GM21423 (cell line): ENCODE results near the gene TCHHL1.
"Not testable (repeated sequence)": the region's sequence is repeated elsewhere in the genome, so short reads cannot be mapped to it uniquely, and the experiment has no call there.

ENCODE experiments used
- ATAC-seq: cut with Tn5 transposase; IDR thresholded peaks from one replicate; pipeline ENCODE4 v1.9.1; 2021; ENCODE audit warnings: mild to moderate bottlenecking, moderate library complexity; ENCODE audit not compliant: unreplicated experiment

TCHHL1 gene

DNA sequence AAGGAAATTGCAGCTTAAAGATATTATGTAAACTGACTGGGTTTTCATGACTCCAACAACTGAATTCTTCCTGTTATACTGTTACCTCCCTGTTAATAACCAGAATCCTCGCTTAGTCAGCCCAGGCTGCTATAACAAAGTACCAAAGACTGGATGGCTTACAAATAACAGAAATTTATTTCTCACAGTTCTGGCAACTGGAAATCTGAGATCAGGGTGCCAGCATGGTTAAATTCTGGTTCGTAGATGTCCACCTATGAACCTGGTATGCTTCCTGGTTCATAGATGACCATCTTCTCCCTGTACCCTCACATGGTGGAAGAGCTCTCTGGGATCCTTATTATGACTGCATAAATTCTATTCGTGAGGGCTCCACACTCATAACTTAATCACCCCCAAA lies 8.1 kb upstream of the TCHHL1 start:
- ATAC-seq = no peak

DNA sequence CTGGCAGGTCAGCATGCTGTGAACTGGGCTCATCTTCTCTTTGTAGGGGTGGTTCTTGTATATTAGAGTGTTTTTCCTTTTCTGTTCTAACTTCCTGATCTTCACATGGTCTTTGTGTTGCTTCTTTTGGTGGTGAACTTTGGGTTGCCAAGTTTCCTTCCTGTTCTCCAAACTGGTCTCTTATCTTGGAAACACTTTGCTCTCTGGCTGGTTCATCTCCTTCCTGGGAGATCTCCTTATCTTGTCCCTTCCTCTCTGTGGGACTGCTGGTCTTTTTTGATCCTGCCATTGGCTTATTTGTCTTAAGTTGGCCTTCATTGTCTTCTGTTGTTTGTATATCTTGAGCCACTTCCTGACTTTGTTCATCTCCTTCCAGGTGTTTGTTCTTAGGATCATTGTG lies 2.1 kb downstream of the TCHHL1 start:
- ATAC-seq = no peak

DNA sequence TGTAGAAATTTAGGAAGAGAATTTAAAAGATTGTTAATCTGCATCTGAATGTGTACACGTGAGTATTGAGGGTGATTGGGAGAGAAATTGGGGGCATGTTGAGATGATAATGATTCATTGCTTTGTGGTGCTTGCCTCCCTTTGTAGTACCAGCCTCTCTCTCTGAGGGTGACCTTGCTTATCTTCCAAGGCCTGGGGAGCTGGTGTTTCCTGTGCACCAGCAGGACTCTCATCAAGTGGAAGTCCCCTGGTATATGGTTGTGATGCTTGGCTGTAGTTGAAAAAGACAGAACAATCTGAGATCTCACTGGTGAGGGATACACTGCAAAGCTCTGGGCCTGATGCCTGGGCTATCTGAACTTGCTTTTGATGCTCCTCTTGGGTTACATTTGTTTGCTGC lies 4.0 kb downstream of the TCHHL1 start:
- no peak for ATAC-seq

DNA sequence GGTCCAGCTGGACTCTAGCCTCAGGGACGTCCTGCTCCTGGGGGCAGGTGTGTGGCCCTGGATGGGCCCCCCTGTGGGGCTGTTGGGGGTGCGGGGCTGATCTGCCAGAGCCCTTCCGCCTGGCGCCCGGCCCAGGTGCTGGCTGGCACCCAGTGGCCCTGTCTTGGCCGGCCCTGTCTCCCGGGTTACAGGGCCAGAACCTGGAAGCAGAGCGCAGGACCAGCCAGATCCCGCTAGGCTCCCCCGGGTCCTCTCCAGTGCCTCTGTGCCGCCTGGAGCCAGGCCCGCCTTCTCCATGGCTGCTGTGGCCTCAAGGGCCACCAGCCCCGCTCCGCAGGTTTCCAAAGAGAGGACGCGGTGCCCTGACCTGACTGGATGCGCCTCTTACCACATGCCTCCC lies 7.8 kb downstream of the TCHHL1 start:
- ATAC-seq = not testable (repeated sequence)

DNA sequence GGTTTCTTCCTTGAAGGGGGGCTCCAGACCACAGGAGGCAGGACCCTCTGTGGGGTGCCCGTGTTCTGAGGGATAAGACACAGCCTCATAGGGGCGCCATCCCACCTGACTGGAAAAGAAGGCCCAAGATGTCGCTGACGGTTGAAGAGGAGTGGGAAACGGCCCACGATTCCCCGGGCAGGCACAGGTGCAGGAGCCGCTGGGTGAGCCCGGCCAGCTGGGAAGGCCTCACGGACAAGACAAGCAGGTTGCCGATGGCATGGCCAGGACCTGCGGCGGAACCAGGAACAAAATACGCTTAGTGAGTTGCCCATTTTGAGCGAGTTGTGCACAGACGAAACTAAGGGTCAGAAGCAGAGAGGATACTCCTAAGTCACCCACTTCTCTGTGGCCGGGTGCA lies 8.4 kb downstream of the TCHHL1 start:
- not testable (repeated sequence) for ATAC-seq

DNA sequence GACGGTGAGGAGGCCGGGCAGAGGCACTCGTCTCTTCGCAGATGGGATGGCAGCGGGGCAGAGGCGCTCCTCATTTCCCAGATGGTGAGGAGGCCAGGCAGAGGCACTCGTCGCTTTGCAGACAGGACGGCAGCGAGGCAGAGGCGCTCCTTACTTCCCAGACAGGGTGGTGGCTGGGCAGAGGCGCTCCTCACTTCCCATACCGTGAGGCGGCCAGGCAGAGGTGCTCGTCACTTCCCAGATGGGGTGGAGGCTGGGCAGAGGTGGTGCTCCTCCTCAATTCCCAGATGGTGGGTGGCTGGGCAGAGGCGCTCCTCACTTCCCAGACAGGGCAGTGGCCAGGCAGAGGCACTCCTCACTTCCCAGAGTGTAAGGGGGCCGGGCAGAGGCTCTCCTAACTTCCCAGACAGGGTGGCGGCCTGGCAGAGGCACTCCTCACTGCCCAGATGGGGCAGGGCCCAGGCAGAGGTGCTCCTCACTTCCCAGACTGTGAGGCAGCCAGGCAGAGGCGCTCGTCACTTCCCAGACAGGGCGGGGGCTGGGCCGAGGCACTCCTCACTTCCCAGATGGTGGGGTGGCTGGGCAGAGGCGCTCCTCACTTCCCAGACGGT lies 9.9 kb downstream of the TCHHL1 start:
- ATAC-seq = no peak

DNA sequence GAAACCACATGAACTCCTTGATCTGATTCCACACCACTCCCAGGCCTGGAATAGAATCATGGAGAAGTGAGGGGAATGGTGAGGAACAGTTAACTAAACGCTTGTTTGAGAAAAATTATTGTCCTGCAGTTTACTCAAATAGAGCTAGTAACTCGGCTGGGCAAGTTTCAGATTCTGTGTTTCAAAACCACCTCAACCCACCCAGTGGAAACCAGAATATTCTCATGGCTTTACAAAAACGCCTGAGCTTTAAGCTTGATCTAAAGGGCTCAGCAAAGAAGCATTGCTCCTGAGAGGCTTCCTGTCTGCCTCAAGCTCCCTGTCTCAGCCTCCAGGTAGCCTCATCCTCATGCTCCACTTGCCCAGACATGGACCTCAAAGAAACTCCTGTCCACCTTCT lies 16.6 kb downstream of the TCHHL1 start:
- ATAC-seq = no peak

DNA sequence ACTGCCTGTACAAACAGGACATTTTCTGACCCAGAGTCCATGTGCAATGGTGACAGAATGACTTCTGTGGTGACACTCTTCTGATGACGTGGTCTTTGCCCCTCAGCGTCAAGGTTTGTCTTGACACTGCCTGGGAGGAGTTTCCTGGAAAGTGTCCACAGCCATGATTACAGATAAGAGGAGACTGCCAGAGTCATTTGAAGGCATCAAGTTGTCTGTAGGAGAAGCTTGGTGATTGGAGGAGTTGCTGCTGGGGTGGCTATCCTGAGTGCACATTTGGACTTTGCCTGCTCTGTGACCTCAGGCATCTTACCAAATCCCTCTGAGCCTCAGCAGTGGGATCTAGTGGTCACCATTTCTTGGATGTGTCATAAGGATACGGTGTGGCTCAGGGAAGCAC lies 17.7 kb downstream of the TCHHL1 start:
- no peak for ATAC-seq

DNA sequence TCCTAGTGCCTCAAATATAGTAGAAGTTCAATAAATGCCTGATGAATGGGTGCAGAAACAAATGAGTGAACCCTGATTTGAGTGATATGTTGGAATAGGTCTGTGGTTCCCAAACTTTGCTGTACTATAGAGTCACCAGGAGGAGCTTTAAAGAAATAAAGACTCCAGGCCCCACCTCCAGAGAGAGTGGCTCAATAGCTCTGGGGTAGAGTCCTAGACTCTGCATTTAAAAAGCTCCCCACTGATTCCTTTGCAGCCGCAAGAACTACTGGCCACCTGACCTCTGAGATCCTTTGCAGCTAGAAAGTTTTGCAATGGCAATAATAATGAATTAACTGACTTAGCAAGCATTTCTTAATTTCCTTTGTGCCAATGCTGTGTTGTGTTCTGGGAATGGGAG lies 20.9 kb downstream of the TCHHL1 start:
- ATAC-seq = no peak

DNA sequence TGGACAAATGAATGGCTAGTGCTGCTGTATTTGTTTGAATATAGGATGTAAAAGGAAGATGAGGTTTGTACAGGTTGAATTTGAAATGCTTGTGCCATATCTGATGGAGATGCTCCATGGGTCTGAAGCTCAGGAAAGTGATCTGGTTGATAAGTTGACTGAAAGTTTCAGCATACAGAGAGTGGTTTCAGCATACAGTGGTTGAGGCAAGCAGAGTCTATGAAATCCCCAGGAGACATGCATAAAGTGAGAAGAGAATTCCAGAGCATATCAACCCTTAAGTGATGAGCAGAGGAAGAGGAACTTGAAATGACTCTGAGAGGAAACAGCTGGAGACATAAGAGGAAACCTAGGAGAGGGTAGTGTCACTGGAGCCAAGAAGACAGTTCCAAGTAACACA lies 21.7 kb downstream of the TCHHL1 start:
- no peak for ATAC-seq

DNA sequence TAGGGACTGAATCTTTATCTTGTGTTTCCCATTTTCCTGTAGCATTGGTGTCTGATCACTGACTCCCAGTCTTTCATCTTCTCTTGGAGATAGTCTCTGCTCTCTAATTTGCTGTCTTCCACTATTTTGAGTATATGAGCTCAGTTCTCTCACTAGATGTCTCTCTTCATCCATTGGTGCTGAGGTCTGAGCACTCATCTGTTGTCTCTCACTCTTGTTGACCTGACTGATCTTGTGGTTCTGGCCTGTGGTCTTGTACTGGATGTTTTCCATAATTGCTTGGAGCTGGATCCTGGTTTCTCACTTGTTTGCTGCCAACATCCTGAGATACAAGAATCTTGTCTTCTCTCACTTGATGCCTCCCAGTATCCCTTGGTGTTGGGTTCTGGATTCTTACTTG lies 26.9 kb downstream of the TCHHL1 start:
- ATAC-seq = no peak

DNA sequence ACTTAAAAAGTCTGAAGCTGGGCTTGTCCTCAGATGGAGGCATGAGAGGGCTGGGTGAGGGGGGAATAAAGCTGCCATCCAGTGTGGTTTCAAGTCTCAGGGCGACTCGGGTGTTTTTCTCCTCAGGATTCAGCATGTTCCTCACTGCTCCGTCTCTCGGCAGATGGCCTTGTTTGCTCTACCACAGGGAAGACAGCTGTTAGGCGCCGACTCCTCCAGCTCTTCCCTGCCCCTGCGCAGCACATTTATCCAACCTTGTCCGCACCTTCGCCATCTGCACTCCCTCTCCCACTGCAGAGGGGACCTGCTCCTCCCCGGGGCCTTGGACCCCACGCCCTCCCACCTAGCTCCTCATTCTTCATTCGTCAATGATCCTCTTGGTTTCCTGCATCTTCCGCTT lies 35.5 kb downstream of the TCHHL1 start:
- no peak for ATAC-seq

DNA sequence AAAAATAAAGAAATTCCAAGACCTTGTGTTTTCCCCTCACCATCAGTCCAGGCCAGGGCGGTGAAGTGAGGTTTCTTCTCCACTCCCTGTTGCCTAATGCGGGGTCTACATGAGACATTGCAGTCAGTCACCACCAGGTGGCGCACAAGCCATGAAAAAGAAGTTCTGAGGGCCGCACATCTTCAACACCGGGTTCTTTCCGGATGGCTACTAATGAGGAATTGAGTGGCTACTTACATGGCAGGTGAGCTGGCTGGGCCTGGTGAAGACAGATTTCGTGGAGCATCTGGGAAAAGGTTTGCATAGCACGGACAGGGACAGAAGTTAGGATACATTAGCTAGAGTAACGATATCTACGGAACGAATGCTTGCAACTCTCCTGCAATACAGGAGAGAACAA lies 36.3 kb downstream of the TCHHL1 start:
- no peak for ATAC-seq

DNA sequence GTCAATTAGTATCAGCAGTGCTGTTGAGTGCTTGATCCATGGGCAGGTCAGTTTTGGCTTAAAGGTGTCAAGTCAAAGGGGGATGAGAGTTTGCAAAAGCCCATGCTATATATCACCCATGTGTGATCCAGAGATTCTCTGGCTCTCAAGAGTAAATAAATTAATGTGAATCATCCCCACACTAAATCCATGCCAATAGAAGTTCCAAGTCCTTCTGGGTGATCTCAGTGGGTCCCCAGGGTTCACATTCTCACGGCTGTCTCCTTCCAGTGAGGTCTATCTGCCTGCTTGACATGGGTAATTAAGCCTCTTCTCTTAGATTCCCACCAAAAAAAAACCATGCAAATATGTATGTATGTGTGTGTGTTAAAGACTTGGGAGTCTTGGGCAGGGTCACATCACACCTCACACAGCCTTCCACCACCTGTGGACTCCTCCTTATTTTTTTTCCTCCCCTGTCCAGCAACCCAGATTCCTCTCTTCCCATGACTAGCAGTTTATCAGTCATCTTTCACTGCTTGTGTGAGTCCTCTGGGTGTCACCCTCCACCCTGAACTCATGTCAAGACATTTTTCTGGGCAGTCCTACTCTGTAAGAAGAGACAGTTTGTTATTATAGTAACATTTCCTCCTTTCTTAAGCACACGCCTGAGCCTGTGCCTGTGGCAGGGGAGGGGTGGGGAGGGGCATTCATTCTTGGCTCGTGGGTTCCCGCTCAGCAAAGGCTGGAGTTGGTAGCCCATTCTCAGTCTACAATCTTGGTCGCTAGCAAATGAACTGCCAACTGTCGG lies 37.8 kb downstream of the TCHHL1 start:
- no peak for ATAC-seq

DNA sequence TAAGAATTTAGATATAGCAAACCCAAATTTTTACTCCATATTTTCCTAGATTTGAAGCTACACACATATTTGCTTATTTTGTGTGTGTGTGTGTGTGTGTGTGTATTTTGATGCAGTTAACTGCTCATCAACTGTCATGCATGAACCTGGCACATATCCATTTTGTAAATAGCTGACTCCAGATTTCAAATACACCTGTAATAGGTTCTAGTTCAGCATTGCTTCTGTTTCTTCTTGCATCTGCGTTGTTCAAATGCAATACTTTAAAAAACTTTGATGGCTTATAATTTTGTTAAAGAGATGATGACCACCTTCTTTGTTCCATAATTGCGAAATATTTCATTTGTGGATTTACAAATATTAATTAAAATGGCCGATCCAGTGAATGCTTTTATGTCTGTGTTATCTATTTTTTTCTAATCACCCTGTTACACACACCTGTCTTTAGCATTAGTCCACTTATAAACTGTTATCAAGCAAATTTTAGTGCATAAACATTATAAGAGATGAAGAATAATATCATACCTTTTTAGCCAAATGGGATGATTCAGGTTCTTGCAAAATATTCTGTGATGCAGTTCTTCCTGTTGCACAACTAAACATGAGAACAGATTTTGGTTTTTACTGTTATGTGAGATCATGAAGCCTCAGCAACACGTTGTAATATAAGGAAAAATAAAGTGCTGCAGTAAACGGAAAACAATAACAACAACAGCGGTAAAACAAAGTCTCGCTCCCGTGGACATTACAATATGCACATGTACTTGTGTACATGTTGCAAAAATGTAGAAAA lies 39.4 kb downstream of the TCHHL1 start:
- ATAC-seq = no peak

DNA sequence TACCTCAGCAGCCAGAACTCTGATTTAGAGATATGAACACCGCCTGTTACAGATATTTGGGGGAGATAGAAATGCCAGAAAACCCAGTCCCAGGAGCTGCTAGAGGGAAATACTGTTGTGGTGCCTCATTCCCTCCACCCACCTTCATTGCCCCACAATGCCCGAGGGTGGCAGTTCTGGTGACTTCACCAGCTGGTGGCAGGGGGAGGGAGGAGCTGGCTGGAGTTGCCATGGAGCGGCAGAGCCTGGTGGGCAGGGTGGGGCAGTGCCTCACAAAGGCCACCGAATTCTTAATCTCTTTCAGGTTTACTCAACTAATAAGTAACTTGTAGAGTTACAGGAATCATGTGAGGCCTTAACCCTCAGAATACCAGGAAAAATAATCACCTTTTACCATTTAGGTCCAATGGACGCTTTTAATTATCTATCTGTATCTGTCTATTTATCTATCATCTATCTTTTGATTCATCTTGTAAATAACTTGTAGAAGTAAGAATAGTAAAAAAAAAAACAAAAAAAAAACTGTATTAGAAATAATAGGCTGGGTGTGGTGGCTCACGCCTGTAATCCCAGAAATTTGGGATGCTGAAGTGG lies 40.4 kb downstream of the TCHHL1 start:
- ATAC-seq = peak; percentile 16

DNA sequence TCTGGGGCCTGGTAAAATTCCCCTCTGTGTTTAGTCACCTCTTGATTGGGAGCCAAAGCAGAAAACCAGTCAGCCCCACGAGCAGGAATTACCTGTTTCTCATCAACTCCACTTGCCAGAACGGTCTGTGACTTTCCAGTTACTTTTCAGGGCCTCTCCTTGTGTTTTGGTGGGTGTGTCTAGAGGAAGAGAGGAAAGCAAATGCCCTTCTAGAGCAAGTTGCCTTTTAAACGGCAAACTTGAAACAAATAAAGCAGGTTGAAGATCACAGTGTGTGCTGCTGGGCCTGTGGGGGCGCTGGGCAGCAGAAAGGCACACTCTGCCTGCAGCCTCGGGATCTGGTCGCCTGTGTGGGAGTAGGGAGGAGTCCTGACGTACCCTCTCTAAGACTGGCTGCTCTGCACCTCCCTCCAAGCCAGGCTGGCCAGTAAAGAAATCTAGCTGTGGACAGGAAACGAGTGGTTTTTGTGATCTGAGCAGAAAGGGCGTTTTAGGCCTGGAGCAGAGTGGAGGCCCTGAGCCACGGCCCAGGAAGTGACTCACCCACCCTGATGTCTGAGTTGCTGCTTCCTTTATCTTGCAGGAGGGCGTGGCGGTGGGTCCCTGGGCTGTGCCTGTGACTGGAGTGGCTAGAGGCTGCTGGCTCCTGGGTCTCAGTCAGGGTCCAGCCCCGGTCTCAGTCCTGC lies 41.0 kb downstream of the TCHHL1 start:
- ATAC-seq = peak; percentile 93

DNA sequence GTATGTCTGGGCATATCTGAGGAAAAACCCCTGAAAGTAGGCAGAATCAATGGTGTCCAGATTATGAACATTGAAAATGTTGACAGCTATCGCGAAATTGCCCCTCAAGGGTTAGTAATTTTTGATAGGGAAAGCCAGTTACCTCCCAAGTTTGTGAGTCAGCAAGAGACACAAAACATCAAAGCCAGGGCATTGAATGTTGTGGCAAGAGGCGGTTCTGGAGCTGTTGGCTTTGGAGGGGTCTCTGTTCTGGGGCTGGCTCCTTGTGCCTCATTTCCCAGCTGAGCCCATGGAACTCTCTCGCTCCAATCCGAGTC lies 41.5 kb downstream of the TCHHL1 start:
- no peak for ATAC-seq

DNA sequence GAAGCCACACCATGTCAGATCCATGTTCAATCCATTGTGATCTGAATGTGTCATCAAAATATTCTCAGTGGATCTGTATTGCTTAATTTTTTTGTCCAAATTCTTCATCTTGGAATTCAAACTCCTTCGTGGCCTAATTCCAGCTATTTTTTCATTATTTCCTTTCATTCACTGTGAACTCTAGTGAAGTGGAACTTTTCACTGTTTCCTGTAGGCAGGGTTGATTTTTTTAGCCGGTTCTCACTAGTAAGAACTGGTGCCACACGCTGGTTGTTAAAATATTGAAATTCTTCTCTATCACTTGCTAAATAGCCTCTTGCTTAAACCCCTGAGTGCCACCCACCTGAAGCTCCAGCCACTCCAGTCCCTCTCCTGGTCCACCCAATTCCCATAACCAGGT lies 44.5 kb downstream of the TCHHL1 start:
- no peak for ATAC-seq

DNA sequence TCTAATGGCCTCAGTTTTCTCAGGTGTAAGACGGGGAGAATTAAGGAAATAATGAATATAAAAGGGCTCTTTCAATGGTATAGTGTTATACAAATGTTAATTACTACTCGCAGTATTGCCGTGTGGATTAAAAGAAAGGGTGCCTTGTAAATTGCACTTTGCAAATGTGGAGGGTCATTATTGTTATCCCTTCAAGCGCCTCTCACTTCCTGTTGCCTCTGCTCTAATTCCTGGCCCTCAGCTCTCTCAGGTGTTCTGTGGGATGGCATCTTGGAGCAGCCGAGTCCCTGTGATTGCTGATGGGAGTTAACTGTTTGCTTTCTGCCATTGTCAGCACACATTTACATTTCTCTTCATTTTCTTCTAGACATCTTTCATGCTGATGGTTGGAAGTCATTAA lies 45.0 kb downstream of the TCHHL1 start:
- ATAC-seq = no peak

DNA sequence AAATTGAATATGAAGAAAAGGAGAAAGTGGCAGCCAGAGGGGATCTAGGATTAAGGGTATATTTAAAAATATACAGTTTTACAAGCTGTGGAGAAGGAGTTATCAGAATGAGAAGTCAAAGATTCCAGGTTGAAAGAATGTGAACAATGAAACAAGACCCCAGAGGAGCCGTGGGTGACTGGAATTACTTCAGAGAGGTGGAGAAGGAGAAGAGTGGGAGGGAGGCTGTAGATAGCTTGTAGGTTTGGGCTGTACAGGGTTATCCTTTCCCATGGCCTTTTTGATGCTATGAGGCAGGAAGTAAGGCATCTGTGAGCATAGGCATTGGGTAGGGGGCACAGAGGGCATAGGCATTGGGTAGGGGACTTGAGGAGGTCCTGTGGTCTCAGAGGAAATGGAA lies 46.8 kb downstream of the TCHHL1 start:
- no peak for ATAC-seq
